Liver (tissue), 3 donors: ENCODE measurements around the gene FLOT1.

ENCODE experiments used
- CTCF ChIP-seq: fragments of 150-350 bp; IDR thresholded peaks from 2 replicates; pipeline ENCODE4 v1.5.1; 2017; ENCODE audit warnings: improper control_type of control experiment, low read depth, low read length; ENCODE audit not compliant: missing input control
- EGR1 ChIP-seq, 2 donors: IDR thresholded peaks; 2 replicates each; pipeline ENCODE4 v1.6.1; 2016 to 2018; ENCODE audit warnings: antibody characterized with exemption in 2 of 2, low read depth in 2 of 2
- GABPA ChIP-seq, 2 donors: IDR thresholded peaks in 1 of 2; conservative IDR thresholded peaks in 1 of 2; 2 replicates each; pipeline ENCODE4 v1.6.1; 2016; ENCODE audit warnings: antibody characterized with exemption in 2 of 2, mild to moderate bottlenecking in 1 of 2, moderate library complexity in 1 of 2
- HNF4A ChIP-seq, 2 donors: conservative IDR thresholded peaks; 2 replicates each; pipeline ENCODE4 v1.6.1; 2016; ENCODE audit warnings: antibody characterized with exemption in 2 of 2, mild to moderate bottlenecking in 2 of 2
- HNF4G ChIP-seq: IDR thresholded peaks from 2 replicates; pipeline ENCODE4 v1.6.1; 2016; ENCODE audit warnings: antibody characterized with exemption
- JUND ChIP-seq, 2 donors: IDR thresholded peaks; 2 replicates each; pipeline ENCODE4 v1.6.1; 2016; ENCODE audit warnings: antibody characterized with exemption in 2 of 2
- NR2F2 ChIP-seq: IDR thresholded peaks from 2 replicates; pipeline ENCODE4 v1.6.1; 2016; ENCODE audit warnings: antibody characterized with exemption
- RAD21 ChIP-seq, 2 donors: IDR thresholded peaks; 2 replicates each; pipeline ENCODE4 v1.6.1; 2016; ENCODE audit warnings: antibody characterized with exemption in 2 of 2, mild to moderate bottlenecking in 2 of 2
- REST ChIP-seq: IDR thresholded peaks from 2 replicates; pipeline ENCODE4 v1.6.1; 2016; ENCODE audit warnings: antibody characterized with exemption, mild to moderate bottlenecking
- RXRA ChIP-seq, 2 donors: IDR thresholded peaks; 2 replicates each; pipeline ENCODE4 v1.6.1; 2017 to 2018; ENCODE audit warnings: antibody characterized with exemption in 2 of 2, mild to moderate bottlenecking in 1 of 2
- SP1 ChIP-seq: IDR thresholded peaks from 2 replicates; pipeline ENCODE4 v1.6.1; 2018; ENCODE audit warnings: antibody characterized with exemption, mild to moderate bottlenecking
- TAF1 ChIP-seq: conservative IDR thresholded peaks from 2 replicates; pipeline ENCODE4 v1.6.1; 2016; ENCODE audit warnings: antibody characterized with exemption, mild to moderate bottlenecking
- YY1 ChIP-seq: IDR thresholded peaks from 2 replicates; pipeline ENCODE4 v1.6.1; 2016; ENCODE audit warnings: antibody characterized with exemption, mild to moderate bottlenecking
- donor health status: healthy.
- donor health status: healthy.

- TF ChIP-seq CTCF = no peak
- TF ChIP-seq RAD21 (IDR thresholded peaks at IDR 0.05) = no peak
- TF ChIP-seq REST = no peak
- no peak for TF ChIP-seq TAF1
- TF ChIP-seq YY1 = no peak
- no peak for TF ChIP-seq SP1
- TF ChIP-seq JUND (IDR thresholded peaks at IDR 0.05) = no peak
- no peak for TF ChIP-seq GABPA (IDR thresholded peaks at IDR 0.05 in 1 of 2, conservative IDR thresholded peaks at IDR 0.05 in 1 of 2)
- no peak for TF ChIP-seq HNF4G
- TF ChIP-seq HNF4A (conservative IDR thresholded peaks at IDR 0.05) = no peak
- TF ChIP-seq NR2F2 = no peak
- no peak for TF ChIP-seq RXRA (IDR thresholded peaks at IDR 0.05)
- TF ChIP-seq EGR1 (IDR thresholded peaks at IDR 0.05; ENCODE audit: low read depth in 2 of 2) = no peak
These were observed 14.9 kb upstream of the FLOT1 start for GRCh38 chr6:30757261-30757904.
